ENCODE measurements around the gene GPSM1. TPM values are rescaled to one million over a fixed set of nuclear protein-coding genes. Genes with fewer than 3 reads are reported as not detected.

Gene GPSM1
- total and polyA plus RNA-seq, 9 of the 15 experiments (the other 6 are each of a cell fraction or from before 2014, with no cell fraction given) = 0.04 to 14.2 (median 3.1) TPM

DNA sequence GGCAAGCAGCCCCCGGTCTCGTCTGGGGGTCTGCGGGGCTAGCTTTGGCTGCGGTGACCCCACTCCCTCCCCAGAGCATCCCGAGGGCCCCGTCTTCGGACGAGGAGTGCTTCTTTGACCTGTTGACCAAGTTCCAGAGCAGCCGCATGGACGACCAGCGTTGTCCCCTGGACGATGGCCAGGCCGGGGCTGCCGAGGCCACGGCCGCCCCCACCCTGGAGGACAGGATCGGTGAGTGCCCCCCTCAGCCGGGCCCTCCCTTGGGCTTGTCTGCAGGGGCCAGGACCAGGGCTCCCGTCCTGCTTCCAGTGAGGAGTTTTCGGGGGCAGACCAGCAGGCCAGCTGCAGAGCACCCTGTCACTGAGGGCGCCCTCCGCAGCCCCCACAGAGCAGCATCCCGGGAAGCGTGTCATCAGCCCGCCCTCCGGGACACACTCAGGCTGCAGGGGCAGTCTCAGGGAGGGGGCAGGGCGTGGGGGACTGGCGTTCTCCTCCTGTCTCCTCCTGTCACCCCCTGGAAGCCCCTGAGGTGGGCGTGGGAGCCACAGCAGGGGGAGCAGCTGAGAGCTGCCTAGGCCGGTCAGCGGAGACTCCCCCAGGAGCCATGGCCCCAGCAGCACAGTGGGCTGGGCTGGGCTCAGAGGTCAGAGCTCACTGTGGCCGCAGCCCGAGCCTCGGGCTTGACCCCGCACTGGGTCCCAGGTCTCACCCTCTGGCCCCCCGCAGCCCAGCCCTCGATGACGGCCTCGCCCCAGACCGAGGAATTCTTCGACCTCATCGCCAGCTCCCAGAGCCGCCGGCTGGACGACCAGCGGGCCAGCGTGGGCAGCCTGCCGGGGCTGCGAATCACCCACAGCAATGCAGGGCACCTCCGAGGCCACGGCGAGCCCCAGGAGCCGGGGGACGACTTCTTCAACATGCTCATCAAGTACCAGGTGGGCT, 28.5 kb downstream of the GPSM1 start:
- H3K4me2 ChIP-seq (ENCODE audit: insufficient read depth, low read length) = no peak overlapping the region
- no peak for FAIRE-seq
- TF ChIP-seq NFIC (IDR thresholded peaks at IDR 0.05) (peak; percentile 15; the same call in 1 of the 2 replicates), GABPB1 (CRISPR knock-in tag; IDR thresholded peaks at IDR 0.05) (0 out of 2 replicates have a peak, but pooled peaks have one; percentile 6), ATF1 (CRISPR knock-in tag; IDR thresholded peaks at IDR 0.05) (no peak), ATF1 (tag; IDR thresholded peaks at IDR 0.05) (no peak), SRSF7 (optimal IDR thresholded peaks at IDR 0.05; ENCODE audit: low read depth, low read length) (no peak)
- TF ChIP-seq, protein P1, sequence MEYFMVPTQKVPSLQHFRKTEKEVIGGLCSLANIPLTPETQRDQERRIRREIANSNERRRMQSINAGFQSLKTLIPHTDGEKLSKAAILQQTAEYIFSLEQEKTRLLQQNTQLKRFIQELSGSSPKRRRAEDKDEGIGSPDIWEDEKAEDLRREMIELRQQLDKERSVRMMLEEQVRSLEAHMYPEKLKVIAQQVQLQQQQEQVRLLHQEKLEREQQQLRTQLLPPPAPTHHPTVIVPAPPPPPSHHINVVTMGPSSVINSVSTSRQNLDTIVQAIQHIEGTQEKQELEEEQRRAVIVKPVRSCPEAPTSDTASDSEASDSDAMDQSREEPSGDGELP (CRISPR knock-in tag; IDR thresholded peaks at IDR 0.05; ENCODE audit: borderline replicate concordance) = peak; percentile 18; the same call in 1 of the 2 replicates

More for the DNA sequence above, 28.5 kb downstream of the GPSM1 start:
- H3K27me3 ChIP-seq (ENCODE audit: control insufficient read depth in 2 of 2, insufficient read depth in 2 of 2, low read length in 2 of 2) = no peaks in the 10 kb centered on the region
- DNase-seq (ENCODE audit: extremely low read depth in 1 of 4, low spot score in 3 of 4) (peak in 2 of 4 experiments; percentile 41 to 49), ATAC-seq (peak; percentile 7; the same call in 1 of the 3 replicates)
- H2AFZ ChIP-seq (ENCODE audit: low read depth, low read length) = no peak overlapping the region
- ChIA-PET CTCF (ENCODE audit: low intra/inter-chr PET ratio) (no interaction called here), POLR2A (interaction anchor here (0.6 kb wide), 1 partner anchor 36 kb away, joined by 3 read pairs; no protein-coding TSS in a partner anchor)
- 62% methylated on average over 39 of the region's 54 CpGs for WGBS (ENCODE audit: insufficient coverage, low coverage, missing lambda C conversion rate)
- H3K4me3 ChIP-seq = no peak overlapping the region
- H3K9me3 ChIP-seq (replicated peaks; ENCODE audit: control insufficient read depth, insufficient read depth, low read depth, low read length) = no peaks in the 10 kb centered on the region
- intact Hi-C loops (cut with micrococcal nuclease) = no loop called here
- in situ Hi-C loops (cut with MboI) = no loop called here
- H4K20me1 ChIP-seq (replicated peaks; ENCODE audit: control insufficient read depth, insufficient read depth, low read length) = no peaks in the 10 kb centered on the region; the same call in 1 of the 2 replicates
- H3K79me2 ChIP-seq (ENCODE audit: control insufficient read depth, insufficient read depth, low read length) = no peaks in the 10 kb centered on the region
- H3K36me3 ChIP-seq (ENCODE audit: control insufficient read depth, insufficient read depth, low read length) = no peaks in the 10 kb centered on the region
- peak overlapping the region in 1 of 2 experiments; percentile 79; a peak in 2 of 4 replicates for H3K9ac ChIP-seq (ENCODE audit: insufficient read depth in 1 of 2, low read depth in 2 of 2, low read length in 2 of 2)
- no peaks in the 10 kb centered on the region for H3K9me1 ChIP-seq (ENCODE audit: control insufficient read depth, insufficient read depth, low read length)
- H3K4me1 ChIP-seq (replicated peaks in 1 of 2; ENCODE audit: control insufficient read depth in 2 of 2, insufficient read depth in 2 of 2, low read length in 2 of 2) = peaks cover 0 to 90% of the 10 kb centered on the region in 2 experiments; a peak in 4 of 5 replicates
- no TSS peak for BruUV-seq (replicated peaks)
- H3K27ac ChIP-seq (ENCODE audit: extremely low read depth, low read depth, low read length) = no peak overlapping the region

Measured in K562 (cell line).